Liver (tissue), 2 donors: ENCODE results near the gene PFN1.

Experiments used
- CTCF ChIP-seq: fragments of 150-350 bp; IDR thresholded peaks from 2 replicates; pipeline ENCODE4 v1.5.1; 2017; ENCODE audit warnings: improper control_type of control experiment, low read depth, low read length; ENCODE audit not compliant: missing input control
- MAX ChIP-seq: IDR thresholded peaks from 2 replicates; pipeline ENCODE4 v1.6.1; 2016; ENCODE audit warnings: antibody characterized with exemption
- donor health status: healthy.

DNA sequence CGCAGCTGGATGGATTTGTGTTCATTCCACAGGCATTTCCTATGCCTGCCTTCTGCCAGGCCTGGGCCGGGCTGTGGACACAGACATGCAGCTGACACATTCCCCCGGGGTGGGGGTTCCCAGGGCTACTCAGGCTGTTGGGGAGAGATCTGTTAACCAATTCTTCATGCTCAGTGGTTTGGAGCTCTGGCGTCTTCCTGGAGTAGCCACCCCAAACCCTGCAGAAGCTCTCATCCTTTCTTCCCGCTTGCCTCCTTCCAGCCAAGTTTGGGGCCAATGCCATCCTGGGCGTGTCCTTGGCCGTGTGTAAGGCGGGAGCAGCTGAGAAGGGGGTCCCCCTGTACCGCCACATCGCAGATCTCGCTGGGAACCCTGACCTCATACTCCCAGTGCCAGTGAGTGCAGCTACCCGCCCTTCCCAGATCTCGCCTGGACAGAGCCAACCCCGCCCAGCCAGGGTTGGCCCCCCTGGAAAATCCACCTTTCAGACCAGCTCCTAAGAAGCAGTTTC lies 5.2 kb upstream of the PFN1 start:
- TF ChIP-seq CTCF: no peak
- TF ChIP-seq MAX: no peak
